Thymus (tissue), 11 donors: ENCODE results near the gene TCEA3. TPM values are rescaled to one million over a fixed set of nuclear protein-coding genes. Genes with fewer than 3 reads are reported as not detected.

ENCODE experiments used
- DNase-seq, 9 donors: peaks; one replicate each; pipeline ENCODE4 v3.0.0-alpha.2; 2013; ENCODE audit warnings: low spot score in 9 of 9, low read depth in 6 of 9, missing footprints in 1 of 9
- H3K27ac ChIP-seq, 2 donors: one replicate each; pipeline ENCODE4 v1.5.1; 2013; ENCODE audit warnings: control low read depth in 1 of 2, low read depth in 1 of 2, low read length in 1 of 2, mild to moderate bottlenecking in 1 of 2, moderate library complexity in 1 of 2
- H3K27me3 ChIP-seq, 2 donors: one replicate each; pipeline ENCODE4 v1.5.1; 2013; ENCODE audit warnings: low read length in 1 of 2; ENCODE audit not compliant: control insufficient read depth in 2 of 2, insufficient read depth in 1 of 2
- H3K36me3 ChIP-seq, 2 donors: one replicate each; pipeline ENCODE4 v1.5.1; 2013; ENCODE audit warnings: low read length in 1 of 2, mild to moderate bottlenecking in 1 of 2, moderate library complexity in 1 of 2; ENCODE audit not compliant: control insufficient read depth in 2 of 2, insufficient read depth in 2 of 2
- H3K4me1 ChIP-seq, 2 donors: one replicate each; pipeline ENCODE4 v1.5.1; 2013; ENCODE audit warnings: low read length in 2 of 2; ENCODE audit not compliant: control insufficient read depth in 2 of 2, insufficient read depth in 2 of 2
- H3K4me3 ChIP-seq, 2 donors: one replicate each; pipeline ENCODE4 v1.5.1; 2013; ENCODE audit warnings: low read length in 2 of 2, control low read depth in 1 of 2, mild to moderate bottlenecking in 1 of 2
- H3K9me3 ChIP-seq, 2 donors: one replicate each; pipeline ENCODE4 v1.5.1; 2013; ENCODE audit warnings: low read length in 1 of 2, mild to moderate bottlenecking in 1 of 2; ENCODE audit not compliant: control insufficient read depth in 2 of 2, insufficient read depth in 1 of 2
- WGBS: extraction: QIAGEN DNeasy Blood & Tissue Kit; methylation state at CpG from one replicate; pipeline ENCODE4 v1.1.7; 2013; 5-methylcytosine and 5-hydroxymethylcytosine counted together
- polyA plus RNA-seq: library from polyadenylated mRNA; stranded (reverse); fragments of 200-250 nt; gene quantifications from one replicate; pipeline ENCODE4 v1.2.3, GENCODE V29; 2013
- total RNA-seq: library from RNA; stranded (reverse); fragments of 120-200 nt; gene quantifications from one replicate; pipeline ENCODE4 v1.2.4, GENCODE V29; 2013
- donor health status: healthy.

The TCEA3 gene
- total and polyA plus RNA-seq, 2 donors: 3.0 to 5.5 TPM

GRCh38 chr1:23425193-23425494 is 596 bp upstream of the TCEA3 start:
- H3K27me3 ChIP-seq: peaks cover 32 to 84% of the 10 kb centered on the region in 2 donors

DNA sequence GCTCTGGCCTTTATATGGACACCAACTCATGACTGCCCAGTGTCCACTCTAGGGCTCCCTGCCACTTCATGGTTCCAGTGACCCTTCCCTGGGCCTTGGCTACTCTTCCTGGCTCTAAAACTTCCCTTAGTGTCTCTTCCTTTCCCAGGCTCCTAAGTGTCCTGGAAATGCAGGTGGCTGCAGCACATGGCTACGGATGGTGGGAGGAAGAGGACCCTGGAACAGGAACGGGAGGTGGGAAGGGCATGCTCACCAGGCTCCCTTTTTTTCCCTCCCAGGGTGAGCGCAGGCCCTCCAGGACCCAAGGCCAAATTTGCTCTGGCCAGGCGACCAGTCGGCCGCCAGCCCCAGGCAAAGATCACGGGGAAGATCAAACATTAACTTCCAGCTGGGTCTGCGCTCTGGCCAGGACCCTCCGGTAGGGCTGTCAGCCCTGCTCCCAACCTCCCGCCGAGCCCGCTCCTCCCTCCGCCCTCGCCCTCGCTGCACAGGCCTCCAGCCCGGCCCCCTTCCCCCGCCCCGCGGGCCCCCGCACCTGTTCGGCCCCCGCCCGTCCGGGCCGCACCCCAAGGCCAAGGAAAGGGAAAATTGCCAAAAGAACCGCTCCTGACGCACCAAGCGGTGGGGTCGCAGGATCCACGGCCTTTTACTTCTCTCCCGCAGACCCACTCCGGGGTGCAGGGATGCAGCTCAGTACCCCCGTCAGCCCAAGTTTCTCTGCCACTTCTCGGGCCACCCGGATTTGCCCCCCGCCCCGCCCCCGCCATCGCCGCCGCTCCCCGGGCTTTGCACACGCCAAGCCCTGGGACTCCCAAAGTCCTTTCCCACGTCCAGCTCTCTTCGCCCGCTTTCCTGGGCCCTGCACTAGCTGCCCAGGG is 894 bp downstream of the TCEA3 start:
- Histone ChIP-seq H3K27me3 (peaks cover 32 to 77% of the 10 kb centered on the region in 2 donors), H3K4me1 (peaks cover 20 to 27% of the 10 kb centered on the region in 2 donors), H3K36me3 (no peaks in the 10 kb centered on the region), H3K9me3 (no peaks in the 10 kb centered on the region), H3K4me3 (peak overlapping the region in 1 of 2 donors; percentile 53), H3K27ac (no peak overlapping the region)
- 20% methylated on average over 46 of the region's 46 CpGs for WGBS
- no peak for DNase-seq

More at GRCh38 chr1:23425193-23425494, 596 bp upstream of the TCEA3 start:
- Histone ChIP-seq H3K4me1 (peaks cover 20 to 27% of the 10 kb centered on the region in 2 donors), H3K9me3 (no peaks in the 10 kb centered on the region), H3K27ac (no peak overlapping the region), H3K36me3 (no peaks in the 10 kb centered on the region), H3K4me3 (no peak overlapping the region)
- no peak for DNase-seq
- WGBS: 37% methylated on average over 5 of the region's 5 CpGs

- DNase-seq: no peak
- no peaks in the 10 kb centered on the region for H3K9me3 ChIP-seq
- WGBS: 75% methylated on average over 6 of the region's 6 CpGs
- no peak overlapping the region for H3K4me3 ChIP-seq
- no peaks in the 10 kb centered on the region for H3K36me3 ChIP-seq
- H3K27ac ChIP-seq: no peak overlapping the region
- H3K4me1 ChIP-seq: peaks cover 20 to 27% of the 10 kb centered on the region in 2 donors
- H3K27me3 ChIP-seq: peaks cover 32 to 70% of the 10 kb centered on the region in 2 donors
Observed at GRCh38 chr1:23422941-23423340, 1.6 kb downstream of the TCEA3 start.

GRCh38 chr1:23422241-23422877 is 2.2 kb downstream of the TCEA3 start:
- H3K9me3 ChIP-seq: no peaks in the 10 kb centered on the region
- H3K4me3 ChIP-seq: no peak overlapping the region
- peak overlapping the region in 1 of 2 donors; percentile 36 for H3K27ac ChIP-seq
- 22% methylated on average over 15 of the region's 15 CpGs for WGBS
- peak in 4 of 9 donors; percentile 21 to 67 (median 40) for DNase-seq
- H3K27me3 ChIP-seq: peaks cover 32 to 64% of the 10 kb centered on the region in 2 donors
- H3K36me3 ChIP-seq: no peaks in the 10 kb centered on the region
- peaks cover 20 to 27% of the 10 kb centered on the region in 2 donors for H3K4me1 ChIP-seq

DNA sequence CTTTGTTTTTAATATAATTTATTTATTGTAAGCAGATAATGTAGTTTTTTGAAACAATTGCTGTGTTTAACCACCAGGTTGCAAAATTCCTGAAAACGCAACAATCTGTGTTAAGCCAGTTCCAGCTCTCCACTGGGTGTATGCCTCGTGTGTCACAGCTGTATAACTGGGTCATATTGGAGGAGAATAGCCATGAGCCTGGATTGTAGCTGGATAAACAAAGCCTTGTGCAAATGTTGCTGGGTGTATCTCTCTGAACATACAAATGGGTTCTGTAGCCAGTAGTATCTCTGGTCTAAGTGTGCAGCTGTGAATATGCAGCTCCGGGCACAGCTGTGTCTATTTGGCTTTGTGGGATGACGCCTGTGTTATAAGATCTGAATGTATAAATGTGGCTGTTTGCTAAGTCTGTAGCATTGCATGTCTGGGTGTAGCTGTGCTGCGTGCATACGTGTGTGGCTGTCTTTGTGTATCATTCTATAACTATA is 2.8 kb downstream of the TCEA3 start:
- peaks cover 32 to 59% of the 10 kb centered on the region in 2 donors for H3K27me3 ChIP-seq
- 72% methylated on average over 6 of the region's 6 CpGs for WGBS
- DNase-seq: peak in 1 of 9 donors; percentile 19
- H3K9me3 ChIP-seq: no peaks in the 10 kb centered on the region
- H3K36me3 ChIP-seq: no peaks in the 10 kb centered on the region
- no peak overlapping the region for H3K4me3 ChIP-seq
- H3K27ac ChIP-seq: peak overlapping the region in 1 of 2 donors; percentile 25
- H3K4me1 ChIP-seq: peaks cover 20 to 27% of the 10 kb centered on the region in 2 donors

- DNase-seq: no peak
- H3K27me3 ChIP-seq: peaks cover 28 to 54% of the 10 kb centered on the region in 2 donors
- no peaks in the 10 kb centered on the region for H3K36me3 ChIP-seq
- no peak overlapping the region for H3K27ac ChIP-seq
- 91% methylated on average over 3 of the region's 3 CpGs for WGBS
- H3K9me3 ChIP-seq: no peaks in the 10 kb centered on the region
- peaks cover 20 to 27% of the 10 kb centered on the region in 2 donors for H3K4me1 ChIP-seq
- no peak overlapping the region for H3K4me3 ChIP-seq
Observed at GRCh38 chr1:23421343-23421742, 3.2 kb downstream of the TCEA3 start.

DNA sequence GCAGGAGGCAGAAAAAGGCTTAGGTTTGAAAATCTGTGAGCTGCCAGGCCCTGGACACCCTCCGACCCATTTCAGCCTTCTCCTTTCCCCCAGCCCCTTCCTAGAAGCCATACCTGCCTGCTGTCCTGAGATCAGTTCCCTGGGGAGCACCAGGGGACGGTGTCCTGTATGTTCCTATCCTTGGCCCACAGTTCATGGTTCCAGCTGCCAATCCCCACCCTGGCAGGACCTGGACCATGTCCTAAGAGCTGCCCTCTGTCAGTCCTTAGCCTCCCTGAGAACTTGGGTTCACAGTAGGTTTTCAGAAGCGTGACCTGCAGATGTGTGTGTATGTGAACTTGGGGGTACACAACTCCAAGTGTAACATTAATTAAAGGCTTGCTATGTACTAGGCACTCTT is 3.8 kb downstream of the TCEA3 start:
- Histone ChIP-seq H3K4me3 (no peak overlapping the region), H3K36me3 (no peaks in the 10 kb centered on the region), H3K27me3 (peaks cover 23 to 49% of the 10 kb centered on the region in 2 donors), H3K27ac (no peak overlapping the region), H3K9me3 (no peaks in the 10 kb centered on the region), H3K4me1 (peaks cover 20 to 27% of the 10 kb centered on the region in 2 donors)
- 97% methylated on average over 3 of the region's 3 CpGs for WGBS
- DNase-seq: no peak

GRCh38 chr1:23419180-23419579 is 5.4 kb downstream of the TCEA3 start:
- Histone ChIP-seq H3K4me3 (no peak overlapping the region), H3K9me3 (no peaks in the 10 kb centered on the region), H3K36me3 (no peaks in the 10 kb centered on the region), H3K4me1 (peaks cover 17 to 19% of the 10 kb centered on the region in 2 donors), H3K27ac (no peak overlapping the region), H3K27me3 (peaks cover 10 to 33% of the 10 kb centered on the region in 2 donors)
- DNase-seq: no peak
- 95% methylated on average over 6 of the region's 6 CpGs for WGBS

GRCh38 chr1:23417570-23417969 is 7.0 kb downstream of the TCEA3 start:
- peaks cover 7 to 8% of the 10 kb centered on the region in 2 donors for H3K4me1 ChIP-seq
- no peak for DNase-seq
- H3K9me3 ChIP-seq: no peaks in the 10 kb centered on the region
- peaks cover 0 to 16% of the 10 kb centered on the region in 2 donors for H3K27me3 ChIP-seq
- 95% methylated on average over 3 of the region's 3 CpGs for WGBS
- no peak overlapping the region for H3K27ac ChIP-seq
- no peaks in the 10 kb centered on the region for H3K36me3 ChIP-seq
- H3K4me3 ChIP-seq: no peak overlapping the region
